ENCODE results near the gene ELAVL4. TPM values are rescaled to one million over a fixed set of nuclear protein-coding genes. Genes with fewer than 3 reads are reported as not detected.

The ELAVL4 gene
- total RNA-seq (2014; rRNA removed; shearing (Covaris generic); ENCODE audit: low replicate concordance) = 0.11 TPM in 1 of 2 replicates, not detected in the other

DNA sequence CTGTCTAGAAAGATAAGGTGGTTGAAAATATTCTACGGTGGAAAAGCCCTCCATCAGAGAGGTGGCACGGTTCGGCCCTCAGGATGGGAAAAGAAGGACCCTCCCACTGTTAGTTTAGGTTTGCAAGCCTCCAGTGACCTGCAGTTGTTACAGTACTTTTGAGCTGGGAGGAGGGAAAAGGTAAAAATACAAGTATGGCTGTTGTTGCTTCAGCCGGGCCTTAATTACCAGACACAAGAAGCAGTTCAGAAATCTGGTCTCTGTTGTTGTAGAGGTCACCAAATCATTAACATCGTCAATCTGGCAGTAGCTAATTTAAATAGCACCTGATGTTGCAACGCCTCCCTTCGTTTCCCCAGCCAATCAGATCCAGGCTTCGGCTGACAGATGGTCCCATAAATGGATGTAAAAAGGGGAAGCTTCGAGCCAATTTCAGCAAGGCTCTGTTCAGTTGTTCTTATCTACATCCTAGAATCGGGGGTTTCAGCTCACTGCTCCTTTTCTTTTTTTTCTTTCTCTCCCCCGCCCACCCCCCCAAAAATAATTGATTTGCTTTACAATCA is at the start of gene ELAVL4:
Gene ELAVL4, plus strand, starts transcription at position 424 of the 563 bp plus-strand sequence. CDS start 270 bp downstream, outside the sequence.
- Histone ChIP-seq H3K9ac (ENCODE audit: low read length) (no peak within 1 kb of the TSS), H3K4me2 (ENCODE audit: low read depth, low read length, poor library complexity, severe bottlenecking) (no peak within 1 kb of the TSS), H3K27me3 (ENCODE audit: low read length) (no peaks in the 10 kb centered on the region), H3K9me2 (replicated peaks; ENCODE audit: insufficient read depth, low read length) (no peaks in the 10 kb centered on the region), H3K9me3 (ENCODE audit: low read length) (no peaks in the 10 kb centered on the region), H3K36me3 (ENCODE audit: insufficient read depth, low read length) (no peaks in the 10 kb centered on the region), H3K27ac (ENCODE audit: low read length) (no peak within 1 kb of the TSS), H3K79me2 (ENCODE audit: low read length) (no peaks in the 10 kb centered on the region), H3K4me3 (ENCODE audit: low read length) (no peak within 1 kb of the TSS), H4K20me1 (ENCODE audit: insufficient read depth, low read depth, low read length) (no peaks in the 10 kb centered on the region), H3K4me1 (ENCODE audit: low read length) (peaks cover 6% of the 10 kb centered on the region), H2AFZ (ENCODE audit: low read length) (no peak within 1 kb of the TSS)
- peak; percentile 82 for DNase-seq

GRCh38 chr1:50060279-50060678 is 48.4 kb upstream of the ELAVL4 start:
- no peak overlapping the region for H2AFZ ChIP-seq (ENCODE audit: low read length)
- H3K4me2 ChIP-seq (ENCODE audit: low read depth, low read length, poor library complexity, severe bottlenecking) = no peak overlapping the region
- no peaks in the 10 kb centered on the region for H3K9me3 ChIP-seq (ENCODE audit: low read length)

DNA sequence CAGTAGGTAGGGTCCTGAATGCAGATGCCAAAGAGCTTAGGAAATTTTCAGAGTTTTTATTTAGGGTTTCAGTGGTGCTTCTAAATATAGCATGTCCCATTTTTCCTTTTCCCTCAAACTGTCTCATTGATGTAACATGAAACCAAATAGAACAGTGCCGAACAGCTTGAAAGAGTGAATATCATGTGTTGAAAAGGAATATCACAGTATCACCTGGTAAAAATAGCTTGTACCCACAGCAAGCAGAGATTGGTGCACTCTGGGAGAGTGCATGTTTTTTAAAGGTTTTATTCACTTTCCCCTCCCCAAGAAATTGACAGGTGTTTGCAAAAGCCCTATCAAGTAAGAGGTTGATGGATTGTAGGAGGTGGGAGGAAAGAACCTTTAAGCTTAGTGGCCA is 41.9 kb upstream of the ELAVL4 start:
- no peak for DNase-seq
- no peaks in the 10 kb centered on the region for H3K9me3 ChIP-seq (ENCODE audit: low read length)
- H3K27me3 ChIP-seq (ENCODE audit: low read length) = no peaks in the 10 kb centered on the region
- no peaks in the 10 kb centered on the region for H3K36me3 ChIP-seq (ENCODE audit: insufficient read depth, low read length)
- no peaks in the 10 kb centered on the region for H4K20me1 ChIP-seq (ENCODE audit: insufficient read depth, low read depth, low read length)
- no peak overlapping the region for H3K4me3 ChIP-seq (ENCODE audit: low read length)
- no peak overlapping the region for H3K27ac ChIP-seq (ENCODE audit: low read length)
- H3K4me2 ChIP-seq (ENCODE audit: low read depth, low read length, poor library complexity, severe bottlenecking) = no peak overlapping the region
- no peak overlapping the region for H3K9ac ChIP-seq (ENCODE audit: low read length)
- H3K4me1 ChIP-seq (ENCODE audit: low read length) = no peaks in the 10 kb centered on the region
- no peaks in the 10 kb centered on the region for H3K79me2 ChIP-seq (ENCODE audit: low read length)
- H2AFZ ChIP-seq (ENCODE audit: low read length) = no peak overlapping the region
- H3K9me2 ChIP-seq (replicated peaks; ENCODE audit: insufficient read depth, low read length) = no peaks in the 10 kb centered on the region

More at GRCh38 chr1:50060279-50060678, 48.4 kb upstream of the ELAVL4 start:
- no peaks in the 10 kb centered on the region for H4K20me1 ChIP-seq (ENCODE audit: insufficient read depth, low read depth, low read length)
- H3K36me3 ChIP-seq (ENCODE audit: insufficient read depth, low read length) = no peaks in the 10 kb centered on the region
- no peak overlapping the region for H3K27ac ChIP-seq (ENCODE audit: low read length)
- no peak overlapping the region for H3K9ac ChIP-seq (ENCODE audit: low read length)
- no peaks in the 10 kb centered on the region for H3K9me2 ChIP-seq (replicated peaks; ENCODE audit: insufficient read depth, low read length)
- H3K27me3 ChIP-seq (ENCODE audit: low read length) = no peaks in the 10 kb centered on the region
- H3K4me1 ChIP-seq (ENCODE audit: low read length) = no peaks in the 10 kb centered on the region
- H3K79me2 ChIP-seq (ENCODE audit: low read length) = no peaks in the 10 kb centered on the region
- no peak for DNase-seq
- no peak overlapping the region for H3K4me3 ChIP-seq (ENCODE audit: low read length)

DNA sequence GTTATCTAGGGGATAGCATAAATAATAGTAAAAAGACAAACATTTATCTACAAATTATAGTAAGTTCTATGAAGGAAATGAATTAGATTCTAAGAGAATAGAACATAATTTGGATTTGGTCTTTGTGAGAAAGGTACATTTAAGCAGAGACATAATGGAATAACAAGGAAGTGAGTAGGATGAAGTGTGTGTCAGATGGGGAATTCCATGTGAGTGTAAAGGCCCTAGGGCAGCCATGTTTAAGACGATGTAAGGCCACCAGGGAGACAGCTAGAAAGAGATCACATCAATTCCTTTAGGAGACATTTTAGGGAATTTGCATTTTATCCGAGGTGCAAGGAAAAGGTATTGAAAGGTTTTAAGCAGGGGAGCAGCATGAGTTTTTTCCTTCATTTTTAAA is 33.8 kb upstream of the ELAVL4 start:
- Histone ChIP-seq H3K4me2 (ENCODE audit: low read depth, low read length, poor library complexity, severe bottlenecking) (no peak overlapping the region), H4K20me1 (ENCODE audit: insufficient read depth, low read depth, low read length) (no peaks in the 10 kb centered on the region)

DNA sequence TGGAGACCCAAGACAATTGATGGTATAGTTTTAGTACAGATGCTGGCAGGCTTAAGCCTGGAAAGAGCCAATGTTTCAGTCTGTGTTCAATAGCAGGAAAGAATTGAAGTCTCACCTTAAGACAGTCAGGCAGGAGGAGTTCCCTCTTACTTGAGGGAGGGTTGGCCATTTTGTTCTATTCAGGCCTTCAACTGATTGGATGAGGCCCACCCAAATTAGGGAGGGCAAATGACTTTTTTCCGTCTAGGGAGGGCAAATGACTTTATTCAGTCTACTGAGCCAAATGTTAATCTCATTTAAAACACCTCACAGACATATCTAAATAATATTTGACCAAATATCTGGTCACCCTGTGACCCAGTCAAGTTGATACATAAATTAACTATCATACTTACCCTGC is 31.4 kb upstream of the ELAVL4 start:
- Histone ChIP-seq H4K20me1 (ENCODE audit: insufficient read depth, low read depth, low read length) (no peaks in the 10 kb centered on the region), H3K36me3 (ENCODE audit: insufficient read depth, low read length) (no peaks in the 10 kb centered on the region), H3K4me2 (ENCODE audit: low read depth, low read length, poor library complexity, severe bottlenecking) (no peak overlapping the region), H3K27me3 (ENCODE audit: low read length) (no peaks in the 10 kb centered on the region), H3K4me3 (ENCODE audit: low read length) (no peak overlapping the region), H3K9ac (ENCODE audit: low read length) (no peak overlapping the region), H2AFZ (ENCODE audit: low read length) (no peak overlapping the region), H3K79me2 (ENCODE audit: low read length) (no peaks in the 10 kb centered on the region), H3K9me2 (replicated peaks; ENCODE audit: insufficient read depth, low read length) (no peaks in the 10 kb centered on the region), H3K27ac (ENCODE audit: low read length) (no peak overlapping the region), H3K4me1 (ENCODE audit: low read length) (no peaks in the 10 kb centered on the region), H3K9me3 (ENCODE audit: low read length) (no peaks in the 10 kb centered on the region)
- DNase-seq = no peak

More for the DNA sequence above, 33.8 kb upstream of the ELAVL4 start:
- H3K36me3 ChIP-seq (ENCODE audit: insufficient read depth, low read length) = no peaks in the 10 kb centered on the region
- H3K9ac ChIP-seq (ENCODE audit: low read length) = no peak overlapping the region
- H3K27me3 ChIP-seq (ENCODE audit: low read length) = no peaks in the 10 kb centered on the region
- H3K9me2 ChIP-seq (replicated peaks; ENCODE audit: insufficient read depth, low read length) = no peaks in the 10 kb centered on the region
- H3K9me3 ChIP-seq (ENCODE audit: low read length) = no peaks in the 10 kb centered on the region
- no peak overlapping the region for H2AFZ ChIP-seq (ENCODE audit: low read length)
- H3K27ac ChIP-seq (ENCODE audit: low read length) = no peak overlapping the region
- DNase-seq = no peak
- no peak overlapping the region for H3K4me3 ChIP-seq (ENCODE audit: low read length)
- no peaks in the 10 kb centered on the region for H3K79me2 ChIP-seq (ENCODE audit: low read length)
- no peaks in the 10 kb centered on the region for H3K4me1 ChIP-seq (ENCODE audit: low read length)

GRCh38 chr1:50080904-50081586 is 27.7 kb upstream of the ELAVL4 start:
- Histone ChIP-seq H3K9me2 (replicated peaks; ENCODE audit: insufficient read depth, low read length) (no peaks in the 10 kb centered on the region), H3K36me3 (ENCODE audit: insufficient read depth, low read length) (no peaks in the 10 kb centered on the region), H3K9me3 (ENCODE audit: low read length) (no peaks in the 10 kb centered on the region), H3K4me2 (ENCODE audit: low read depth, low read length, poor library complexity, severe bottlenecking) (no peak overlapping the region), H3K79me2 (ENCODE audit: low read length) (no peaks in the 10 kb centered on the region), H3K27me3 (ENCODE audit: low read length) (no peaks in the 10 kb centered on the region), H3K9ac (ENCODE audit: low read length) (no peak overlapping the region), H3K27ac (ENCODE audit: low read length) (no peak overlapping the region), H3K4me1 (ENCODE audit: low read length) (no peaks in the 10 kb centered on the region), H4K20me1 (ENCODE audit: insufficient read depth, low read depth, low read length) (no peaks in the 10 kb centered on the region), H3K4me3 (ENCODE audit: low read length) (no peak overlapping the region), H2AFZ (ENCODE audit: low read length) (no peak overlapping the region)
- peak; percentile 78 for DNase-seq

GRCh38 chr1:50084389-50084788 is 24.3 kb upstream of the ELAVL4 start:
- Histone ChIP-seq H3K9me3 (ENCODE audit: low read length) (no peaks in the 10 kb centered on the region), H3K27ac (ENCODE audit: low read length) (no peak overlapping the region), H3K4me2 (ENCODE audit: low read depth, low read length, poor library complexity, severe bottlenecking) (no peak overlapping the region), H3K9ac (ENCODE audit: low read length) (no peak overlapping the region), H2AFZ (ENCODE audit: low read length) (no peak overlapping the region), H3K9me2 (replicated peaks; ENCODE audit: insufficient read depth, low read length) (no peaks in the 10 kb centered on the region), H3K79me2 (ENCODE audit: low read length) (no peaks in the 10 kb centered on the region), H3K27me3 (ENCODE audit: low read length) (no peaks in the 10 kb centered on the region), H3K36me3 (ENCODE audit: insufficient read depth, low read length) (no peaks in the 10 kb centered on the region), H3K4me3 (ENCODE audit: low read length) (no peak overlapping the region), H3K4me1 (ENCODE audit: low read length) (no peaks in the 10 kb centered on the region), H4K20me1 (ENCODE audit: insufficient read depth, low read depth, low read length) (no peaks in the 10 kb centered on the region)
- no peak for DNase-seq

GRCh38 chr1:50091068-50091467 is 17.7 kb upstream of the ELAVL4 start:
- Histone ChIP-seq H3K9me2 (replicated peaks; ENCODE audit: insufficient read depth, low read length) (no peaks in the 10 kb centered on the region), H3K27ac (ENCODE audit: low read length) (no peak overlapping the region), H2AFZ (ENCODE audit: low read length) (no peak overlapping the region), H3K4me1 (ENCODE audit: low read length) (no peaks in the 10 kb centered on the region), H3K27me3 (ENCODE audit: low read length) (no peaks in the 10 kb centered on the region), H3K9ac (ENCODE audit: low read length) (no peak overlapping the region), H3K4me2 (ENCODE audit: low read depth, low read length, poor library complexity, severe bottlenecking) (no peak overlapping the region), H3K4me3 (ENCODE audit: low read length) (no peak overlapping the region), H3K79me2 (ENCODE audit: low read length) (no peaks in the 10 kb centered on the region), H3K9me3 (ENCODE audit: low read length) (no peaks in the 10 kb centered on the region), H4K20me1 (ENCODE audit: insufficient read depth, low read depth, low read length) (no peaks in the 10 kb centered on the region), H3K36me3 (ENCODE audit: insufficient read depth, low read length) (no peaks in the 10 kb centered on the region)
- no peak for DNase-seq
